GM19043 (cell line): ENCODE measurements around the gene SLC39A2.
"Not testable (repeated sequence)": the region's sequence is repeated elsewhere in the genome, so short reads cannot be mapped to it uniquely, and the experiment has no call there.

Source experiments
- ATAC-seq: cut with Tn5 transposase; IDR thresholded peaks from one replicate; pipeline ENCODE4 v1.9.1; 2021; ENCODE audit warnings: low read depth; ENCODE audit not compliant: unreplicated experiment

Gene SLC39A2

GRCh38 chr14:21024585-21025370 lies 25.7 kb downstream of the SLC39A2 start, which contains the start of gene NDRG2:
Gene NDRG2 (minus strand): TSS chr14:21025061. CDS start chr14:21023315, 1,746 bp downstream.
- ATAC-seq = no peak

- ATAC-seq = no peak
Observed at GRCh38 chr14:21025371-21026273, 26.5 kb downstream of the SLC39A2 start.

- ATAC-seq = no peak
Observed at GRCh38 chr14:21026274-21026987, 27.3 kb downstream of the SLC39A2 start.

- ATAC-seq = no peak
Observed at GRCh38 chr14:21026988-21027315, 27.9 kb downstream of the SLC39A2 start.

- no peak for ATAC-seq
Observed at GRCh38 chr14:21029917-21030316, 30.8 kb downstream of the SLC39A2 start, which contains the start of gene TPPP2. Gene TPPP2 (plus strand): TSS chr14:21030217. CDS start chr14:21030582, 365 bp downstream.

- ATAC-seq = no peak
Observed at GRCh38 chr14:21030531-21030930, 31.4 kb downstream of the SLC39A2 start.

GRCh38 chr14:21032326-21033132 lies 33.4 kb downstream of the SLC39A2 start:
- ATAC-seq = no peak

- no peak for ATAC-seq
Observed at GRCh38 chr14:21033133-21033698, 34.1 kb downstream of the SLC39A2 start.

GRCh38 chr14:21034707-21035106 lies 35.6 kb downstream of the SLC39A2 start, which contains the start of gene RNASE13:
Gene RNASE13 (minus strand): TSS chr14:21034807. CDS start chr14:21034288, 519 bp downstream.
- no peak for ATAC-seq

- ATAC-seq = no peak
Observed at GRCh38 chr14:21036751-21037150, 37.7 kb downstream of the SLC39A2 start.

- ATAC-seq = no peak
Observed at GRCh38 chr14:21037156-21037555, 38.1 kb downstream of the SLC39A2 start.

GRCh38 chr14:21038441-21039422 lies 39.6 kb downstream of the SLC39A2 start:
- no peak for ATAC-seq

- no peak for ATAC-seq
Observed at GRCh38 chr14:21039585-21040369, 40.7 kb downstream of the SLC39A2 start.

- ATAC-seq = no peak
Observed at GRCh38 chr14:21040370-21040925, 41.4 kb downstream of the SLC39A2 start.

GRCh38 chr14:21040941-21041340 lies 41.8 kb downstream of the SLC39A2 start:
- ATAC-seq = not testable (repeated sequence)

- no peak for ATAC-seq
Observed at GRCh38 chr14:21041676-21042433, 42.8 kb downstream of the SLC39A2 start, which contains the start of gene RNASE7. Gene RNASE7 (plus strand): TSS chr14:21042362. CDS start chr14:21042993, 631 bp downstream.
